Cortex of kidney (tissue), 1 donor: Measurements from ENCODE around the gene PSMB1.
"Not testable (repeated sequence)": the region's sequence is repeated elsewhere in the genome, so short reads cannot be mapped to it uniquely, and the experiment has no call there.

Source experiments
- DNase-seq: peaks from one replicate; lab custom pipeline; 2025; lab: John Stamatoyannopoulos, UW

PSMB1 gene

GRCh38 chr6:170502733-170503413 lies 50.2 kb downstream of the PSMB1 start:
- DNase-seq = not testable (repeated sequence)

GRCh38 chr6:170502268-170502667 lies 50.8 kb downstream of the PSMB1 start:
- not testable (repeated sequence) for DNase-seq

GRCh38 chr6:170500955-170501590 lies 52.0 kb downstream of the PSMB1 start:
- DNase-seq = no peak

GRCh38 chr6:170497841-170498301 lies 55.2 kb downstream of the PSMB1 start:
- DNase-seq = no peak

GRCh38 chr6:170493354-170493753 lies 59.8 kb downstream of the PSMB1 start:
- DNase-seq = no peak

- DNase-seq = no peak
Observed at GRCh38 chr6:170490259-170490658, 62.8 kb downstream of the PSMB1 start.

- no peak for DNase-seq
Observed at GRCh38 chr6:170489836-170490235, 63.3 kb downstream of the PSMB1 start.

- no peak for DNase-seq
Observed at GRCh38 chr6:170487707-170488329, 65.3 kb downstream of the PSMB1 start.

- no peak for DNase-seq
Observed at GRCh38 chr6:170485159-170485558, 67.9 kb downstream of the PSMB1 start.
